Mesenchymal stem cell (in vitro differentiated cells and primary cell): Measurements from ENCODE around the gene TC2N.

Source experiments
- DNase-seq: peaks from one replicate; pipeline ENCODE4 v3.0.0-alpha.2; 2013
- H2AFZ ChIP-seq: one replicate; pipeline ENCODE4 v1.6.1; 2013; ENCODE audit warnings: low read depth, mild to moderate bottlenecking, control low read depth, inconsistent platforms, low read length, moderate library complexity
- H2AK5ac ChIP-seq: 2 replicates; pipeline ENCODE4 v1.6.1; 2013; ENCODE audit warnings: low read length, moderate library complexity, mild to moderate bottlenecking, inconsistent platforms; ENCODE audit not compliant: severe bottlenecking
- H2BK120ac ChIP-seq: one replicate; pipeline ENCODE4 v1.6.1; 2013; ENCODE audit warnings: low read depth, mild to moderate bottlenecking, inconsistent platforms, low read length, moderate library complexity
- H2BK12ac ChIP-seq, 2 experiments: one replicate each; pipeline ENCODE4 v1.6.1; 2013; ENCODE audit warnings: inconsistent platforms in 2 of 2, low read length in 2 of 2, mild to moderate bottlenecking in 2 of 2, moderate library complexity in 2 of 2, control low read depth in 1 of 2
- H2BK15ac ChIP-seq: one replicate; pipeline ENCODE4 v1.6.1; 2013; ENCODE audit warnings: mild to moderate bottlenecking, low read depth, inconsistent platforms; ENCODE audit not compliant: poor library complexity, severe bottlenecking
- H2BK5ac ChIP-seq: 2 replicates; pipeline ENCODE4 v1.6.1; 2013; ENCODE audit warnings: low read depth, mild to moderate bottlenecking, low read length, control low read depth, inconsistent platforms; ENCODE audit not compliant: poor library complexity, severe bottlenecking
- H3K14ac ChIP-seq, 2 experiments: one replicate each; pipeline ENCODE4 v1.6.1; 2013; ENCODE audit warnings: inconsistent platforms in 2 of 2, low read length in 2 of 2, control low read depth in 1 of 2, mild to moderate bottlenecking in 1 of 2, moderate library complexity in 1 of 2
- H3K18ac ChIP-seq, 2 experiments: one replicate each; pipeline ENCODE4 v1.6.1; 2013; ENCODE audit warnings: inconsistent platforms in 2 of 2, low read length in 2 of 2, control low read depth in 1 of 2, low read depth in 1 of 2, mild to moderate bottlenecking in 1 of 2
- H3K23ac ChIP-seq, 2 experiments: one replicate each; pipeline ENCODE4 v1.6.1; 2013; ENCODE audit warnings: inconsistent platforms in 2 of 2, low read length in 2 of 2, mild to moderate bottlenecking in 2 of 2, moderate library complexity in 2 of 2, control low read depth in 1 of 2
- H3K27ac ChIP-seq: 2 replicates; pipeline ENCODE4 v1.5.1; 2013; ENCODE audit warnings: mild to moderate bottlenecking, moderate library complexity, low read length, control low read depth, inconsistent platforms; ENCODE audit not compliant: poor library complexity, severe bottlenecking
- H3K27me3 ChIP-seq, 2 experiments: 2 replicates each; pipeline versions ENCODE4 v1.6.1 to v1.7.0; 2013; ENCODE audit warnings: low read length in 2 of 2, mild to moderate bottlenecking in 2 of 2, moderate library complexity in 2 of 2, control low read depth in 1 of 2, inconsistent platforms in 1 of 2; ENCODE audit not compliant: control insufficient read depth in 1 of 2, insufficient read depth in 1 of 2
- H3K36me3 ChIP-seq, 2 experiments: 2 replicates each; pipeline versions ENCODE4 v1.6.1 to v1.7.0; 2013; ENCODE audit warnings: low read length in 2 of 2, control low read depth in 1 of 2, inconsistent platforms in 1 of 2, low read depth in 1 of 2, mild to moderate bottlenecking in 1 of 2; ENCODE audit not compliant: insufficient read depth in 2 of 2, control insufficient read depth in 1 of 2
- H3K4ac ChIP-seq, 2 experiments: one replicate each; pipeline ENCODE4 v1.6.1; 2013; ENCODE audit warnings: inconsistent platforms in 2 of 2, low read length in 2 of 2, mild to moderate bottlenecking in 2 of 2, moderate library complexity in 2 of 2, control low read depth in 1 of 2, low read depth in 1 of 2
- H3K4me1 ChIP-seq: 2 replicates; pipeline ENCODE4 v1.6.1; 2013; ENCODE audit warnings: low read depth, low read length, control low read depth; ENCODE audit not compliant: control insufficient read depth, insufficient read depth
- H3K4me2 ChIP-seq: 2 replicates; pipeline ENCODE4 v1.6.1; 2013; ENCODE audit warnings: low read length, mild to moderate bottlenecking, inconsistent platforms; ENCODE audit not compliant: poor library complexity, severe bottlenecking
- H3K4me3 ChIP-seq, 2 experiments: 2 replicates each; pipeline versions ENCODE4 v1.5.1 to v1.7.0; 2013; ENCODE audit warnings: low read length in 2 of 2, mild to moderate bottlenecking in 2 of 2, control low read depth in 1 of 2, low read depth in 1 of 2; ENCODE audit not compliant: insufficient read depth in 1 of 2
- H3K79me1 ChIP-seq: replicated peaks from 2 replicates; pipeline ENCODE4 v1.6.1; 2013; ENCODE audit warnings: mild to moderate bottlenecking, control low read depth, low read length, inconsistent platforms; ENCODE audit not compliant: poor library complexity, severe bottlenecking
- H3K9ac ChIP-seq: 2 replicates; pipeline ENCODE4 v1.7.0; 2013; ENCODE audit warnings: mild to moderate bottlenecking, low read length, moderate library complexity
- H3K9me3 ChIP-seq: 2 replicates; pipeline ENCODE4 v1.7.0; 2013; ENCODE audit warnings: mild to moderate bottlenecking, low read length; ENCODE audit not compliant: control insufficient read depth
- H4K8ac ChIP-seq: one replicate; pipeline ENCODE4 v1.6.1; 2013; ENCODE audit warnings: inconsistent platforms, mild to moderate bottlenecking, low read length, moderate library complexity
- H4K91ac ChIP-seq: one replicate; pipeline ENCODE4 v1.6.1; 2013; ENCODE audit warnings: mild to moderate bottlenecking, low read length, inconsistent platforms
- WGBS: methylation state at CpG from one replicate; pipeline ENCODE4 v1.1.7; 2013; ENCODE audit warnings: mixed read lengths; 5-methylcytosine and 5-hydroxymethylcytosine counted together

TC2N gene

DNA sequence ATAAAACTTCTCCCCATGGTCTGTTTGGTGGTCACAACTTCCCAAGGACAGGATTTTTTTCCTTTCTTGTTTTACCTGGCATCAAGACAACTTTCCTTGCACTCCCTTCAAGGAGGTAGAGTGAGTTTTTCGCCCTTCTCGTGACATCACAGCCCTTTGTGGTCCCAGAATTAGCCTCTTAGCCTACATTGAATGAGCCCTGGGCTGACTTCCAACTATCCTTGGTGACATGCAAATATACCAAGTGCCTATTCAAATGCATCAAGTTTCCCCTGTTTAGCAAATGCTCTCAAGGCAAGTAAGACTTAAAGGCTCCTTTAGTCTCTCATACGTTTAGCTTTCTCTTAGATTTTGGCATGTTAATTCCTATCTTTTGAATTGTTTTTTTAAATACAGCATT, 36.6 kb downstream of the TC2N start:
- H3K4ac ChIP-seq, result no peak overlapping the region
- peaks cover 13 to 18% of the 10 kb centered on the region in 2 experiments for H3K27me3 ChIP-seq
- H3K4me2 ChIP-seq, result no peak overlapping the region
- no peak overlapping the region for H3K18ac ChIP-seq
- no peaks in the 10 kb centered on the region for H3K36me3 ChIP-seq
- H2AK5ac ChIP-seq, result no peak overlapping the region
- H3K9ac ChIP-seq, result no peak overlapping the region
- no peaks in the 10 kb centered on the region for H3K9me3 ChIP-seq
- 45% methylated on average over 2 of the region's 3 CpGs for WGBS
- H4K91ac ChIP-seq, result no peak overlapping the region
- no peak overlapping the region for H4K8ac ChIP-seq
- no peak overlapping the region for H3K27ac ChIP-seq
- H2BK15ac ChIP-seq, result no peak overlapping the region
- peaks cover under 1% of the 10 kb centered on the region for H3K4me1 ChIP-seq
- no peak overlapping the region for H2BK12ac ChIP-seq
- H2BK5ac ChIP-seq, result no peak overlapping the region
- H3K23ac ChIP-seq, result no peak overlapping the region
- H3K79me1 ChIP-seq, result no peaks in the 10 kb centered on the region
- H3K4me3 ChIP-seq, result no peak overlapping the region
- H2AFZ ChIP-seq, result no peak overlapping the region
- H3K14ac ChIP-seq, result no peak overlapping the region
- DNase-seq, result no peak
- no peak overlapping the region for H2BK120ac ChIP-seq

DNA sequence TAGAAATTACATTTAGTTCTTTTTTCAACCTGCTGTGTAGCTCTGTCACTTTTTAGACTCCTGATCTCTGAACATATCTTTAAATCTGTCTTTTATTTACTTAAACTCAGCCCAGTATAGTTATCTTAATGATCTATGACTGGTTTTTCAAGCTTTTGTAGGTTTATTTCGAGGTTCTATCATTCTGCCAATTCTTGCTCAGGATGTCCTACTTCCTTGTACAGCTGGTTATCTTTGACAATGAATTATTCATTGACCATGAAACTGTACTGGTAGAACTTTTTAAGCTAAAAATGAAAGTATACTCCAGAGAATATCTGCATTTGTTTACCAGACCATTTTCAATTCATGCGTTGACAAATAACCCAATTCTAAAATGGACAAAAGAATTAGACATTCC, 37.8 kb downstream of the TC2N start:
- H2BK5ac ChIP-seq, result no peak overlapping the region

GRCh38 chr14:91827746-91828145, 39.6 kb downstream of the TC2N start:
- Histone ChIP-seq H3K9ac (no peak overlapping the region), H2BK12ac (no peak overlapping the region), H3K27me3 (peaks cover 0 to 4% of the 10 kb centered on the region in 2 experiments), H2BK15ac (no peak overlapping the region), H3K4me2 (no peak overlapping the region), H2AK5ac (no peak overlapping the region), H3K4ac (no peak overlapping the region), H3K23ac (no peak overlapping the region), H3K18ac (no peak overlapping the region), H2BK5ac (no peak overlapping the region), H2AFZ (no peak overlapping the region), H2BK120ac (no peak overlapping the region), H3K79me1 (no peaks in the 10 kb centered on the region), H3K14ac (no peak overlapping the region), H3K27ac (no peak overlapping the region), H3K36me3 (no peaks in the 10 kb centered on the region), H3K4me1 (no peaks in the 10 kb centered on the region), H3K9me3 (no peaks in the 10 kb centered on the region), H4K8ac (no peak overlapping the region), H3K4me3 (no peak overlapping the region), H4K91ac (no peak overlapping the region)
- no peak for DNase-seq
- no CpG with 5 or more reads among the region's 1 CpG for WGBS

More for the DNA sequence above, 37.8 kb downstream of the TC2N start:
- 95% methylated on average over 1 of the region's 2 CpGs for WGBS
- DNase-seq, result no peak
- no peak overlapping the region for H2BK15ac ChIP-seq
- no peak overlapping the region for H4K8ac ChIP-seq
- H3K79me1 ChIP-seq, result no peaks in the 10 kb centered on the region
- no peak overlapping the region for H2AK5ac ChIP-seq
- H2AFZ ChIP-seq, result no peak overlapping the region
- no peaks in the 10 kb centered on the region for H3K9me3 ChIP-seq
- no peak overlapping the region for H3K14ac ChIP-seq
- H3K4ac ChIP-seq, result no peak overlapping the region
- no peak overlapping the region for H2BK12ac ChIP-seq
- peaks cover 3 to 10% of the 10 kb centered on the region in 2 experiments for H3K27me3 ChIP-seq
- no peak overlapping the region for H3K27ac ChIP-seq
- H3K23ac ChIP-seq, result no peak overlapping the region
- H3K18ac ChIP-seq, result no peak overlapping the region
- H3K36me3 ChIP-seq, result no peaks in the 10 kb centered on the region
- H3K9ac ChIP-seq, result no peak overlapping the region
- H2BK120ac ChIP-seq, result no peak overlapping the region
- no peak overlapping the region for H3K4me3 ChIP-seq
- H4K91ac ChIP-seq, result no peak overlapping the region
- H3K4me2 ChIP-seq, result no peak overlapping the region
- no peaks in the 10 kb centered on the region for H3K4me1 ChIP-seq

- Histone ChIP-seq H3K27ac (no peak overlapping the region), H3K4ac (no peak overlapping the region), H2BK120ac (no peak overlapping the region), H3K27me3 (no peaks in the 10 kb centered on the region), H4K8ac (no peak overlapping the region), H3K79me1 (no peaks in the 10 kb centered on the region), H3K9ac (no peak overlapping the region), H2BK12ac (no peak overlapping the region), H2BK5ac (no peak overlapping the region), H3K4me2 (no peak overlapping the region), H3K9me3 (peaks cover 39% of the 10 kb centered on the region), H4K91ac (no peak overlapping the region), H3K4me1 (no peaks in the 10 kb centered on the region), H3K36me3 (no peaks in the 10 kb centered on the region), H2BK15ac (no peak overlapping the region), H2AFZ (no peak overlapping the region), H3K23ac (no peak overlapping the region), H3K4me3 (no peak overlapping the region), H3K18ac (no peak overlapping the region), H2AK5ac (no peak overlapping the region), H3K14ac (no peak overlapping the region)
- WGBS, result 79% methylated on average over 3 of the region's 3 CpGs
- no peak for DNase-seq
These were observed 49.6 kb downstream of the TC2N start for GRCh38 chr14:91817566-91818325.
